Stimulated activated CD8-positive, alpha-beta memory T cell treated with anti-CD3 and anti-CD28 coated beads, Interleukin-2, amount 100 ng/mL, for 1 hour (primary cell): ENCODE data around the gene PHC2.

ENCODE experiments used
- DNase-seq, 2 donors: peaks; one replicate each; pipeline ENCODE4 v3.0.0-alpha.2; 2020; ENCODE audit warnings: low read depth in 2 of 2

Gene PHC2

GRCh38 chr1:33331444-33332356 is 99.2 kb downstream of the PHC2 start:
- no peak for DNase-seq

GRCh38 chr1:33330906-33331305 is 100.0 kb downstream of the PHC2 start:
- DNase-seq = no peak

- no peak for DNase-seq
Measured at GRCh38 chr1:33330361-33330890, 100.5 kb downstream of the PHC2 start.

- DNase-seq = no peak
Measured at GRCh38 chr1:33329600-33330305, 101.1 kb downstream of the PHC2 start.

GRCh38 chr1:33328817-33329216 is 102.1 kb downstream of the PHC2 start:
- no peak for DNase-seq

GRCh38 chr1:33327587-33328325 is 103.1 kb downstream of the PHC2 start:
- no peak for DNase-seq

- DNase-seq = no peak
Measured at GRCh38 chr1:33326785-33327184, 104.1 kb downstream of the PHC2 start.

GRCh38 chr1:33324677-33325575 is 106.0 kb downstream of the PHC2 start:
- no peak for DNase-seq

GRCh38 chr1:33323663-33324477 is 107.0 kb downstream of the PHC2 start:
- DNase-seq = no peak

GRCh38 chr1:33322870-33323585 is 107.9 kb downstream of the PHC2 start:
- DNase-seq = no peak

- no peak for DNase-seq
Measured at GRCh38 chr1:33322109-33322508, 108.8 kb downstream of the PHC2 start.

GRCh38 chr1:33321178-33321577 is 109.7 kb downstream of the PHC2 start:
- DNase-seq = no peak

GRCh38 chr1:33320619-33321165 is 110.2 kb downstream of the PHC2 start, which contains the start of gene A3GALT2:
TSS of gene A3GALT2 (minus strand) at chr1:33321098. CDS start at chr1:33321098, 0 bp downstream.
- DNase-seq = no peak

GRCh38 chr1:33319949-33320618 is 110.8 kb downstream of the PHC2 start:
- DNase-seq = no peak

GRCh38 chr1:33319186-33319948 is 111.5 kb downstream of the PHC2 start:
- DNase-seq = no peak

- no peak for DNase-seq
Measured at GRCh38 chr1:33317946-33318345, 112.9 kb downstream of the PHC2 start.

GRCh38 chr1:33317354-33317753 is 113.5 kb downstream of the PHC2 start:
- DNase-seq = no peak

- DNase-seq = no peak
Measured at GRCh38 chr1:33316601-33317000, 114.3 kb downstream of the PHC2 start.
